GM12878 (cell line): Measurements from ENCODE around the gene NFAT5. TPM values are rescaled to one million over a fixed set of nuclear protein-coding genes. Genes with fewer than 3 reads are reported as not detected.

Experiments used
- ATAC-seq: fragments of 200-7000 bp; cut with Tn5 transposase; 3 replicates; pipeline ENCODE4 v1.9.1; 2020; ENCODE audit warnings: mild to moderate bottlenecking, moderate library complexity
- BruUV-seq: library from RNA; stranded (reverse); fragments of 400-500 nt; replicated peaks from 2 replicates; lab custom pipeline; 2021; lab: Mats Ljungman, UMichigan
- CTCF ChIA-PET: fragments of 300-600 bp; sonication (Branson Sonifier 250); formaldehyde crosslinking; extraction: SDS; loops from one replicate; lab custom pipeline; 2021; ENCODE audit warnings: inconsistent platforms; lab: Yijun Ruan, JAX
- POLR2A ChIA-PET: fragments of 350-600 bp; formaldehyde crosslinking; extraction: SDS; loops from one replicate; lab custom pipeline; 2021; ENCODE audit warnings: inconsistent platforms; lab: Charles Lee
- RAD21 ChIA-PET: fragments of 300-600 bp; sonication (Branson Sonifier 250); formaldehyde crosslinking; loops from one replicate; lab custom pipeline; 2023; ENCODE audit warnings: antibody characterized with exemption; ENCODE audit not compliant: unreplicated experiment; lab: Charles Lee
- SMC1A ChIA-PET: fragments of 300-600 bp; sonication (Branson Sonifier 250); formaldehyde crosslinking; loops from one replicate; lab custom pipeline; 2023; ENCODE audit not compliant: unreplicated experiment, uncharacterized antibody; lab: Charles Lee
- DNase-seq: peaks from one replicate; pipeline ENCODE4 v3.0.0-alpha.2; 2011; ENCODE audit warnings: low read depth, low spot score
- FAIRE-seq: peaks from 3 replicates; lab custom pipeline; 2011; peaks lifted over from hg19 to GRCh38; lab: Jason Lieb, UNC
- H2AFZ ChIP-seq: 2 replicates; pipeline ENCODE4 v1.6.0; 2011; ENCODE audit warnings: low read depth, low read length, control low read depth; ENCODE audit not compliant: control insufficient read depth
- H3K27ac ChIP-seq: 2 replicates; pipeline ENCODE4 v1.5.1; 2011; ENCODE audit warnings: control low read depth; ENCODE audit not compliant: control insufficient read depth, insufficient read depth
- H3K27me3 ChIP-seq, 2 experiments: replicated peaks in 1 of 2; 2 replicates each; pipeline versions ENCODE4 v1.6.0 to v1.6.1; 2011; ENCODE audit warnings: low read length in 1 of 2; ENCODE audit not compliant: control insufficient read depth in 2 of 2, insufficient read depth in 2 of 2
- H3K36me3 ChIP-seq, 2 experiments: 2 replicates each; pipeline ENCODE4 v1.5.1; 2011; ENCODE audit warnings: low read length in 1 of 2; ENCODE audit not compliant: control insufficient read depth in 2 of 2, insufficient read depth in 2 of 2
- H3K4me1 ChIP-seq: 2 replicates; pipeline ENCODE4 v1.6.1; 2011; ENCODE audit warnings: mild to moderate bottlenecking, low read length, moderate library complexity, mixed read lengths; ENCODE audit not compliant: control insufficient read depth, insufficient read depth
- H3K4me2 ChIP-seq: 2 replicates; pipeline ENCODE4 v1.6.0; 2011; ENCODE audit warnings: control low read depth; ENCODE audit not compliant: control insufficient read depth, insufficient read depth
- H3K4me3 ChIP-seq: fragments of 200-600 bp; sonication (generic); 2 replicates; pipeline ENCODE4 v1.5.1; 2016
- H3K79me2 ChIP-seq: 2 replicates; pipeline ENCODE4 v1.6.0; 2011; ENCODE audit warnings: low read length; ENCODE audit not compliant: control insufficient read depth, insufficient read depth
- H3K9ac ChIP-seq: 2 replicates; pipeline ENCODE4 v1.8.0; 2011; ENCODE audit warnings: low read length, control low read depth, mixed read lengths; ENCODE audit not compliant: control insufficient read depth, insufficient read depth
- H3K9me3 ChIP-seq: replicated peaks from 3 replicates; pipeline ENCODE4 v1.5.1; 2011; ENCODE audit warnings: mild to moderate bottlenecking, low read length; ENCODE audit not compliant: control insufficient read depth, insufficient read depth
- H4K20me1 ChIP-seq: 2 replicates; pipeline ENCODE4 v1.6.0; 2011; ENCODE audit not compliant: control insufficient read depth, insufficient read depth
- GABPA ChIP-seq: IDR thresholded peaks from 2 replicates; pipeline ENCODE4 v1.6.1; 2014; ENCODE audit warnings: antibody characterized with exemption, low read depth, mild to moderate bottlenecking, inconsistent platforms
- HDAC6 ChIP-seq: fragments of 200-600 bp; sonication (generic); IDR thresholded peaks from one replicate; pipeline ENCODE4 v1.8.0; 2017; ENCODE audit warnings: antibody characterized with exemption; ENCODE audit not compliant: unreplicated experiment
- KLF5 ChIP-seq: fragments of 450-650 bp; IDR thresholded peaks from 2 replicates; pipeline ENCODE4 v1.6.1; 2014; ENCODE audit warnings: mild to moderate bottlenecking; ENCODE audit not compliant: partially characterized antibody
- MEF2B ChIP-seq: fragments of 450-650 bp; IDR thresholded peaks from 2 replicates; pipeline ENCODE4 v1.6.1; 2018; ENCODE audit warnings: mild to moderate bottlenecking, moderate library complexity; ENCODE audit not compliant: partially characterized antibody, poor library complexity, severe bottlenecking
- PAX8 ChIP-seq: fragments of 450-650 bp; IDR thresholded peaks from 2 replicates; pipeline ENCODE4 v1.6.1; 2017; ENCODE audit warnings: mild to moderate bottlenecking, moderate library complexity
- POLR2AphosphoS2 ChIP-seq: IDR thresholded peaks from 2 replicates; pipeline ENCODE4 v1.6.1; 2011; ENCODE audit warnings: low read depth, mild to moderate bottlenecking, low read length, improper control_type of control experiment, moderate library complexity
- SMAD1 ChIP-seq: fragments of 450-650 bp; IDR thresholded peaks from 2 replicates; pipeline ENCODE4 v1.6.1; 2018; ENCODE audit warnings: mild to moderate bottlenecking, low read depth; ENCODE audit not compliant: partially characterized antibody
- TARDBP ChIP-seq: IDR thresholded peaks from 2 replicates; pipeline ENCODE4 v1.6.1; 2016; ENCODE audit warnings: borderline replicate concordance
- WGBS: methylation state at CpG from one replicate; pipeline ENCODE4 v1.1.6; 2016; ENCODE audit warnings: low lambda C conversion rate; ENCODE audit not compliant: insufficient replicate concordance, insufficient coverage; ENCODE audit errors: missing lambda C conversion rate; 5-methylcytosine and 5-hydroxymethylcytosine counted together
- in situ Hi-C: fragments of 300-500 bp; cut with MboI; formaldehyde crosslinking; loops from 9 replicates; pipeline ENCODE4 v1.14.3; 2018; ENCODE audit warnings: mixed read lengths
- intact Hi-C: fragments of 100-400 bp; cut with micrococcal nuclease; formaldehyde crosslinking; loops from one replicate; pipeline ENCODE4 v1.14.2; 2022; ENCODE audit not compliant: unreplicated experiment
- polyA plus RNA-seq, 11 experiments: library from polyadenylated mRNA; depleted of rRNA in 4 of 11; unstranded in 6 of 11; stranded (reverse) in 5 of 11; fragments of >200 nt; fragmentation: Nextera tagmentation in 4 of 11; fragmentation: Illumina TruSeq in 1 of 11; extraction: Ambion mirVana in 4 of 11; extraction: Trizol in 1 of 11; gene quantifications; 1 replicate in 1 of 11; 2 replicates in 10 of 11; pipeline versions ENCODE4 v1.2.1 to v1.2.3, GENCODE V29; 2011 to 2016; ENCODE audit warnings: inconsistent platforms in 2 of 11, missing spikeins in 2 of 11, low read depth in 1 of 11
- total RNA-seq, 4 experiments: library from RNA; depleted of rRNA in 3 of 4; stranded (reverse); fragments of >200 nt in 3 of 4; fragmentation: Illumina TruSeq in 1 of 4; extraction: Trizol in 1 of 4; gene quantifications; 2 replicates each; pipeline versions ENCODE4 v1.2.1 to v1.2.3, GENCODE V29; 2013 to 2021
- TF ChIP-seq, protein P1 (sequence below), 3 experiments: IDR thresholded peaks in 2 of 3; conservative IDR thresholded peaks in 1 of 3; 2 replicates each; pipeline ENCODE4 v1.5.1; 2011; ENCODE audit warnings: low read depth in 3 of 3, low read length in 3 of 3, mild to moderate bottlenecking in 3 of 3, control low read depth in 2 of 3, moderate library complexity in 2 of 3, inconsistent platforms in 1 of 3, mixed read lengths in 1 of 3; ENCODE audit not compliant: control insufficient read depth in 2 of 3, insufficient read depth in 1 of 3; ENCODE audit errors: extremely low read depth in 1 of 3
- TF ChIP-seq, protein P2 (sequence below): fragments of 450-650 bp; formaldehyde crosslinking; IDR thresholded peaks from 2 replicates; pipeline ENCODE4 v1.4.0; 2022; ENCODE audit warnings: mild to moderate bottlenecking, moderate library complexity

NFAT5 gene
- total and polyA plus RNA-seq, 10 of the 15 experiments (the other 5 are each of a cell fraction or from before 2014, with no cell fraction given): 0.58 to 31.5 (median 12.7) TPM

DNA sequence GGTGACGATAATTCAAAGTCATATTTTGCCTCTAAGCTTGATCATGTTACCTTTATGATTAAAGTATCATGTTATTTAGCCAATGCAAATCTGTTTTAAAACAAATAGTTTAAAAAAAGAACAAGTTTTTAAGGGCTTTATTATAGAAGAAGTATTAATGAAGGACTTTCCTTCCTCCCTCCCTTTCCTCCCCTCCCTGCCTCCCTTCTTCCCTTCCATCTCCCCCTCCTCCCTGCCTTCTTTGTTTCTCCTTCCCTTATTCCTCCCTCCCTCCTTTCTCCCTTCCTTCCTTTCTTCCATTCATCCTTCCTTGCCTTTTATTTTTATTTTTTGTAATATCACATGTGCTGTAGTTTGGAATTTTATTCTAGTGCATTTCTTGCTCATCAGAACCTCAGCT, 134.1 kb downstream of the NFAT5 start:
- no peaks in the 10 kb centered on the region for H4K20me1 ChIP-seq
- 100% methylated on average over 1 of the region's 1 CpG for WGBS
- H3K79me2 ChIP-seq: no peaks in the 10 kb centered on the region
- FAIRE-seq (no peak), ATAC-seq (no peak), DNase-seq (no peak)
- no peaks in the 10 kb centered on the region for H3K9me3 ChIP-seq
- SMC1A ChIA-PET: no interaction called here
- no peak overlapping the region for H3K27ac ChIP-seq
- no peaks in the 10 kb centered on the region for H3K27me3 ChIP-seq
- H3K4me1 ChIP-seq: no peaks in the 10 kb centered on the region
- in situ Hi-C loops (no loop called here), intact Hi-C loops (loop anchor here (5.0 kb wide), 1 partner anchor 303 kb away; no protein-coding TSS in a partner anchor)
- no peak overlapping the region for H3K4me2 ChIP-seq
- no peak overlapping the region for H2AFZ ChIP-seq
- no peak overlapping the region for H3K4me3 ChIP-seq
- BruUV-seq: no TSS peak
- CTCF ChIA-PET: interaction anchor here (1.1 to 1.6 kb wide), 2 partner anchors 9 to 304 kb away, joined by 3 to 6 read pairs; no protein-coding TSS in a partner anchor
- peaks cover 0 to 43% of the 10 kb centered on the region in 2 experiments; a peak in 2 of 4 replicates for H3K36me3 ChIP-seq
- H3K9ac ChIP-seq: no peak overlapping the region
- POLR2A ChIA-PET: interaction anchor here (0.5 kb wide), 1 partner anchor 17 kb away, joined by 4 read pairs; no protein-coding TSS in a partner anchor
- RAD21 ChIA-PET: interaction anchor here (3.0 kb wide), 1 partner anchor 303 kb away, joined by 11 read pairs; no protein-coding TSS in a partner anchor
- TF ChIP-seq HDAC6: no peak
- TF ChIP-seq, protein P1, sequence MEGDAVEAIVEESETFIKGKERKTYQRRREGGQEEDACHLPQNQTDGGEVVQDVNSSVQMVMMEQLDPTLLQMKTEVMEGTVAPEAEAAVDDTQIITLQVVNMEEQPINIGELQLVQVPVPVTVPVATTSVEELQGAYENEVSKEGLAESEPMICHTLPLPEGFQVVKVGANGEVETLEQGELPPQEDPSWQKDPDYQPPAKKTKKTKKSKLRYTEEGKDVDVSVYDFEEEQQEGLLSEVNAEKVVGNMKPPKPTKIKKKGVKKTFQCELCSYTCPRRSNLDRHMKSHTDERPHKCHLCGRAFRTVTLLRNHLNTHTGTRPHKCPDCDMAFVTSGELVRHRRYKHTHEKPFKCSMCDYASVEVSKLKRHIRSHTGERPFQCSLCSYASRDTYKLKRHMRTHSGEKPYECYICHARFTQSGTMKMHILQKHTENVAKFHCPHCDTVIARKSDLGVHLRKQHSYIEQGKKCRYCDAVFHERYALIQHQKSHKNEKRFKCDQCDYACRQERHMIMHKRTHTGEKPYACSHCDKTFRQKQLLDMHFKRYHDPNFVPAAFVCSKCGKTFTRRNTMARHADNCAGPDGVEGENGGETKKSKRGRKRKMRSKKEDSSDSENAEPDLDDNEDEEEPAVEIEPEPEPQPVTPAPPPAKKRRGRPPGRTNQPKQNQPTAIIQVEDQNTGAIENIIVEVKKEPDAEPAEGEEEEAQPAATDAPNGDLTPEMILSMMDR (IDR thresholded peaks at IDR 0.05 in 2 of 3, conservative IDR thresholded peaks at IDR 0.05 in 1 of 3; ENCODE audit: control insufficient read depth in 2 of 3, extremely low read depth in 1 of 3, insufficient read depth in 1 of 3, low read depth in 3 of 3, low read length in 3 of 3): no peak

DNA sequence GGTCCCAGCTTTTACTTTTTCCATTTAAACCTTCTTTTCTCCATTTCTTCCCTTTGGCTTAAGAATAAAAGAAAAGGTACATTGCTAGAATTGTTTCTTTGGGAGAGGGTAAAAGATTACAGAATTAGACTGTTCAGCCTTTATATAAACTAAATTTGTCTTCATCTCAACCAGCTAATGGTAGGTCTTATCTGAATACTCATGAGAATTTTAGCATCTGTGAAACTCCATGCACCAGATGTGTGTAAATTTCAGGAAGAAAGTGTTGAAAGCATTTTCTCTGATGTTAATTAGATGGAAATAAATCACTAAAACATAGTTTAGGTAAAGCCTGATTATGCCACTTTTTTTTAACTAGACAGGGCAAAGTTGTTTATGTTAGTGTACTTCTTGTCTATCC, 135.7 kb downstream of the NFAT5 start:
- ChIA-PET CTCF (interaction anchor here (0.5 to 1.9 kb wide), 2 partner anchors 23 to 115 kb away, joined by 3 to 5 read pairs; no protein-coding TSS in a partner anchor), RAD21 (interaction anchor here (3.5 kb wide), 1 partner anchor 305 kb away, joined by 12 read pairs; no protein-coding TSS in a partner anchor), POLR2A (interaction anchor here (0.6 kb wide), 1 partner anchor 65 kb away, joined by 3 read pairs; no protein-coding TSS in a partner anchor), SMC1A (interaction anchor here (2.3 kb wide), 1 partner anchor 306 kb away, joined by 13 read pairs; no protein-coding TSS in a partner anchor)
- no peak overlapping the region for H3K9ac ChIP-seq
- FAIRE-seq (no peak), ATAC-seq (no peak), DNase-seq (no peak)
- H3K36me3 ChIP-seq: peaks cover 0 to 29% of the 10 kb centered on the region in 2 experiments; a peak in 2 of 4 replicates
- in situ Hi-C loops (no loop called here), intact Hi-C loops (loop anchor here (5.0 kb wide), 1 partner anchor 304 kb away; no protein-coding TSS in a partner anchor)
- no peak overlapping the region for H2AFZ ChIP-seq
- no TSS peak for BruUV-seq
- no peaks in the 10 kb centered on the region for H4K20me1 ChIP-seq
- H3K79me2 ChIP-seq: no peaks in the 10 kb centered on the region
- no peaks in the 10 kb centered on the region for H3K27me3 ChIP-seq
- H3K9me3 ChIP-seq: no peaks in the 10 kb centered on the region
- no peak overlapping the region for H3K4me2 ChIP-seq
- no peak overlapping the region for H3K27ac ChIP-seq
- no peaks in the 10 kb centered on the region for H3K4me1 ChIP-seq
- H3K4me3 ChIP-seq: no peak overlapping the region
- no peak for TF ChIP-seq PAX8
- TF ChIP-seq POLR2AphosphoS2: no peak
- no peak for TF ChIP-seq MEF2B
- TF ChIP-seq SMAD1: no peak
- no peak for TF ChIP-seq TARDBP
- TF ChIP-seq, protein P2, sequence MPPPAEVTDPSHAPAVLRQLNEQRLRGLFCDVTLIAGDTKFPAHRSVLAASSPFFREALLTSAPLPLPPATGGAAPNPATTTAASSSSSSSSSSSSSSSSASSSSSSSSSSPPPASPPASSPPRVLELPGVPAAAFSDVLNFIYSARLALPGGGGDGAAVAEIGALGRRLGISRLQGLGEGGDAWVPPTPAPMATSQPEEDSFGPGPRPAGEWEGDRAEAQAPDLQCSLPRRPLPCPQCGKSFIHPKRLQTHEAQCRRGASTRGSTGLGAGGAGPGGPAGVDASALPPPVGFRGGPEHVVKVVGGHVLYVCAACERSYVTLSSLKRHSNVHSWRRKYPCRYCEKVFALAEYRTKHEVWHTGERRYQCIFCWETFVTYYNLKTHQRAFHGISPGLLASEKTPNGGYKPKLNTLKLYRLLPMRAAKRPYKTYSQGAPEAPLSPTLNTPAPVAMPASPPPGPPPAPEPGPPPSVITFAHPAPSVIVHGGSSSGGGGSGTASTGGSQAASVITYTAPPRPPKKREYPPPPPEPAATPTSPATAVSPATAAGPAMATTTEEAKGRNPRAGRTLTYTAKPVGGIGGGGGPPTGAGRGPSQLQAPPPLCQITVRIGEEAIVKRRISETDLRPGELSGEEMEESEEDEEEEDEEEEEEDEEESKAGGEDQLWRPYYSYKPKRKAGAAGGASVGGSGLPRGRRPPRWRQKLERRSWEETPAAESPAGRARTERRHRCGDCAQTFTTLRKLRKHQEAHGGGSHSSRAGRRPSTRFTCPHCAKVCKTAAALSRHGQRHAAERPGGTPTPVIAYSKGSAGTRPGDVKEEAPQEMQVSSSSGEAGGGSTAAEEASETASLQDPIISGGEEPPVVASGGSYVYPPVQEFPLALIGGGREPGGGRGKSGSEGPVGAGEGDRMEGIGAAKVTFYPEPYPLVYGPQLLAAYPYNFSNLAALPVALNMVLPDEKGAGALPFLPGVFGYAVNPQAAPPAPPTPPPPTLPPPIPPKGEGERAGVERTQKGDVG (CRISPR knock-in tag): no peak
- no peak for TF ChIP-seq GABPA
- TF ChIP-seq KLF5: no peak
